Suppressor macrophage (primary cell): ENCODE results near the gene NPC1L1.
"Not testable (repeated sequence)": the region's sequence is repeated elsewhere in the genome, so short reads cannot be mapped to it uniquely, and the experiment has no call there.

Experiments
- DNase-seq, 4 experiments: peaks; one replicate each; pipeline ENCODE4 v3.0.0-alpha.2; 2020 to 2022

NPC1L1 gene

DNA sequence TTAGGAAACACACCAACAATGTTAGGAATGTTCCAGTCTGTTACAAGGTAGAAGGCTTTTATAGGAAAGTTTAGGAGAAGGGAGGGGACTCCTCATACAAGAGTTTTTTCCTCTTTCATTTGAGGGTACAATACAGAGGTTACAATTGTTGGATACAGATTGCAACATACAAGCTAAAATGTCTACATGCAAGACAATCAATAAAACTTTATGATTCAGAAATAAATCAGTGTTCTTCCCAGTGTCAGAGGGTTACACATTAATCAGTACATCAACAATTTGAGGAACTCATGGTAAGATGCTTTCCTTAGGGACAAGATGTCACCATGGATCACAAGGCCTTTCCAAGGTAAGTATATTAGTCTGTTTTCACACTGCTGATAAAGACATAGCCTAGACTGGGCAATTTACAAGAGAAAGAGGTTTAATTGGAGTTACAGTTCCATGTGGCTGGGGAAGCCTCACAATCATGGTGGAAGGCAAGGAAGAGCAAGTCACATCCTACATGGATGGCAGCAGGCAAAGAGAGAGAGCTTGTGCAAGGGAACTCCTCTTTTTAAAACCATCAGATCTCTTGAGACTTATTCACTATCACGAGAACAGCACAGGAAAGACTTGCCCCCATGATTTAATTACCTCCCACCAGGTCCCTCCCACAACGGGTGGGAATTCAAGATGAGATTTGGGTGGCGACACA lies 34.4 kb downstream of the NPC1L1 start:
- not testable (repeated sequence) for DNase-seq

- DNase-seq = no peak
Measured at GRCh38 chr7:44505595-44505994, 35.5 kb downstream of the NPC1L1 start.

DNA sequence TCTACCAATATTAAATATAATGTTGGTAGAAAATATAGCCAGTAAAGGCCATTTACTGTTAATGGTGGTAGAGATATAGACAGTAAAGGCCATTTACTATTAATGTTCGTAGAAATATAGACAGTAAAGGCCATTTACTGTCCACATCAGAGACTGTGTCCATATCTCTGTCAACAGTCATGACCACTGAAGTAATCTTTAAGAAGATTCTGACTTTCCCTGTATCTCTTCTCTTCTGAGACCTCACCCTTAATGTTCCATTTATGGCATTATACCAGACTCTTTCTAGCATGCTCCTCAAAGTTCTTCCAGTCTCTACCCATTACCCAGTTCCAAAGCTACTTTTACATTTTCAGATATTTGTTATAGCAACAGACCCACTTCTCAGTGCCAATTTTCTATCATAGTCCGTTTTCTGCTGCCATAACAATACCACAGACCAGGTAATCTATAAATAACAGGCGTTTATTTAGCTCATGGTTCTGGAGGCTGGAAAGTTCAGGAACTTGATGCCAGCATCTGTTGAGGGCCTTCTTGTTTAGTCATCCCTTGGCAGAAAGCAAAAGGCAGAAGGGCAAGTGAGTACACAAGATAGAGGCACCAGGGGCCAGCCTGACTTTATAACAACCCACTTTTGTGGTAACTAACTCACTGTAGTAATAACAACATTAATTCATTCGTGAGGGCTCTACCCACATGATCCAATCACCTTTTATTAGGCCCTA lies 42.7 kb downstream of the NPC1L1 start:
- DNase-seq = no peak

GRCh38 chr7:44497155-44498027 lies 43.7 kb downstream of the NPC1L1 start:
- no peak for DNase-seq

GRCh38 chr7:44496385-44496784 lies 44.7 kb downstream of the NPC1L1 start:
- DNase-seq = no peak

GRCh38 chr7:44494960-44495359 lies 46.2 kb downstream of the NPC1L1 start:
- no peak for DNase-seq

- no peak for DNase-seq
Measured at GRCh38 chr7:44491229-44491628, 49.9 kb downstream of the NPC1L1 start.

DNA sequence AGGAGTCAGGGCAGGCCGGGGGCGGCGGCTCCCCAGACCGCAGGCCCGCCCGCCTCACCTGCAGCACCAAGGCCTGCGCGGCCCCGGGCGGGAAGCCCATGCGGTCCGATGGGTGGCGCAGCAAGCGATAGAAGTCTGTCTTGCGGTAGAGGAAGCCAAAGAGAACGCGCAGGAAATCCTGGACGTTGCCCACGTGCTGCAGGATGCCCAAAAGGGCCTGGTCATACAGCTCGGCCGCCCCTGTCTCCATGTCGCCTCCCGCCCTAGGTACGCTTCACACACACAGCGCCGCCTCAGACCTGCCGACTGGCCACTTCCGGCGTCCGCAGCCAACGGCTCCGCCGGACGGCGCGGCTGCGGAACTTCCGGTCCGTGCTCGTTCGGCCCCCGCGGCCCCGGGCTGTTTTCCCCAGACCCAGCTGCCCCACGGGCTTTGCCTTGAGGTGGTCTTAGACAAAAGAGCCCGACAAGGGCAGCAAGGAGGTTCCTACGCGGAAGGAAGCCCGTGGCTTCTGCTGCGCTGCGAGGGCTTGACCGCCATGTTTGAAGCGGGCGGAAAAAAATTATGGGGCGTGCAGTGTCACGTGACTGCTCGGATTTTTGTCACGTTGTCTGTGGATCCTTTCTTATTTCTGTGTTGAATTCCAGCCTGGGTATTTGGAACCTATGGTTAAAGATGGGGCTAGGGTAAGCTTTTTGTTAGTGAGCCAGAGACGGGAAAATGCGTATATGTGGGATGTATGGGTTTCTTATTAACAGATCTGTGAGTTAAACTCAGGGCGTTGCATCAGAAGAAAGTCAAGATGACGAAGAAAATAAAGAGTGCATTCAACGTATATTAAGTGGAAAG lies 50.6 kb downstream of the NPC1L1 start, which contains the start of gene NUDCD3:
NUDCD3 (minus strand) TSS at position 308 of the 850 bp plus-strand sequence; CDS start at position 250, 58 bp downstream.
- DNase-seq = peak; percentile 82 to 93 (median 88)

DNA sequence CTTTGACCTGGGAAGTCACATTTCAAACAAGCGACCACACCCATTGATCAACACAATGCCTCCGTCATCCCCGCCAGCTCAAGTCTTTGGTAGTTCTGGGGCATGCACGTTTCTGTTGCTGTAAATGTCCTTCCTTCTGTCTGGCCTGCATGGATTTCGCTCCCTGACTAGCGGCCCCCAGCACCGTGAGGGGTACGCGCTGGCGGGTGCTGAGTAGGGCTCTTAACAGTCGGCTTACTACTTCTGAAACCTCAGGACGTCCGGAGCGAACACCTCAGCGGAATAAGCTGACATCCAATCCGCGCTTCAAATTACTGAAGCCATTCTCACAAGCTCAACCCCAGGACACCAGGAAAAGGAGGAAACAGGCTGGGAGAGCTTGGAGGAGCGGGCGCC lies 51.2 kb downstream of the NPC1L1 start:
- DNase-seq = peak in 3 of 4 experiments; percentile 28 to 38 (median 30)

- no peak for DNase-seq
Measured at GRCh38 chr7:44488955-44489354, 52.2 kb downstream of the NPC1L1 start.

GRCh38 chr7:44486693-44487092 lies 54.4 kb downstream of the NPC1L1 start:
- DNase-seq = peak; percentile 20 to 56 (median 46)

DNA sequence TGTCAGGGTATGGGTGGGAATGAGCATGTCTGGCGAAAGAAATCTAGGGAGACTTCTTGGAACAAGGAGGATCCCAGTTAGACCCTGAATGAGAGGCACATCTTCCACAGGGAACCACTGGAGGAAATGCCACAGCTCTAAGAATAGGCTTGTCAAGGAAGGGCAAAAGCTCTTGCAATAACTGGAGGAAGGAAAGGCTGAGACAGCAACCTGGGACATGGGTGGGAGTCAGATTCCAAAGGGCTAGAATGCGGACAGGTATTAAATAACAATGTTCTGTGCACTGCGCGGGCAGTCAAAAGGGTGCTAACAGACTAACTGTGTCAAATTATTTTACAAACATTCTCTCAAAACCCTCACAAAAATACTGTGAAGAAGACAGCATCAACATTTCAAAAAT lies 55.1 kb downstream of the NPC1L1 start:
- no peak for DNase-seq

- DNase-seq = peak; percentile 13 to 51 (median 42)
Measured at GRCh38 chr7:44484482-44485313, 56.4 kb downstream of the NPC1L1 start.

DNA sequence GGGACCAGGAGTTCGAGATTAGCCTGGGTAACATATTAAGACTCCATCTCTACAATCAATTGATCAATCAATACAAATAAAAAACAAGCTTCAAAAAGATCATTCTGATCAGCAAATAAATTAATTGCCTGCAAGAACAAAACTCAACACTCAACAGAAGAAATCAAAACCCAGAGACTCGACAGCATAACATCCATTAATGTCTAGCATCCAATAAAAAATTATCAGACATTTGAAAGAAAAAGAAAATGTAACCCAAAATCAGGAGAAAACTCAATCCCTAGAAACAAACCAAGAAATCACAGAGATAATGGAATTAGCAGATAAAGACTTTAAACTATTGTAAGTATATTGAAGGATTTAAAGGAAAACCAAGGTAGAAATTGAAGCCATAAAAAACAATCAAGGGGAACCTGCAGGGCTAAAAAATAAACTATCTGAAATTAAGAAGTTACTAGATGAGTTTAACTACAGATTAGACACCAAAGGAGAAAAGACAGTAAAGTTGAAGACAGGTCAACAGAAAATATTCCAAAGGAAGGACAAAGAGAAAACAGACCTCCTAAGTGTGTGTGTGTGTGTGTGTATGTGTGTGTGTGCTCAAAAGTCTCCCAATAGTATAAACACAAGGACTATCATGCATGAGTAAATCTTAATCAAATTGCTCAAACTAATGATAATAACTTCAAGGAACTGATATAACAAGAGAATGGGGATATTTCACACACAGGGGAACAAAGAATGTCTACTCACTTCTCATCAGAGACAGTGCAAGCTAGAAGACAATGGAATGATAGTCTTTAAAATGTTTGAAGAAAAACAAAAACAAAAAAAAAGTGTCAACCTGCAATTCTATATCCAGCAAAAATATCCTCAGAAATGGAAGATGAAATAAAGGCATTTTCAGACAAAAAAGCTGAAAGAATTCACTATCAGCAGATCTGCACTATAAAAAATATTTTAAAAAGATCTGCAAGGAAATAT lies 58.3 kb downstream of the NPC1L1 start:
- DNase-seq = no peak

GRCh38 chr7:44477938-44478337 lies 63.2 kb downstream of the NPC1L1 start:
- DNase-seq = no peak

GRCh38 chr7:44477063-44477830 lies 63.9 kb downstream of the NPC1L1 start:
- peak; percentile 74 to 81 (median 76) for DNase-seq

DNA sequence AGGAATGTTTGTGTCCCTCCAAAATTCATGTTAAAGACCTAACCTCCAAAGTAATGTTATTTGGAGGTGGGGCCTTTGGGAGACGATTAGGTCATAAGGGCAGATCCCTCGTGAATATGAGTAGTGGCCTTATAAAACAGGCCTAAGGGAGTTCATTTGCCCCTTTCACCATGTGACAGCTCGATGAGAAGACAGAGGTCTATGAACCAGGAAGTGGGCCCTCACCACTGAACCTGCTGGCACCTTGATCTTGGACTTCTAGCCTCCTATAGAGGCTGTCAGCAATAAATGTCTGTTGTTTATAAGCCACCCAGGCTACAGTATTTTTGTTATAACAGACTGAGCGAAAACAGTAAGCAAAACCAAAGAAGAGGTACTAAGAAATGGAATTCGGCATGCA lies 64.8 kb downstream of the NPC1L1 start:
- DNase-seq = no peak

- DNase-seq = no peak
Measured at GRCh38 chr7:44473295-44473694, 67.8 kb downstream of the NPC1L1 start.

DNA sequence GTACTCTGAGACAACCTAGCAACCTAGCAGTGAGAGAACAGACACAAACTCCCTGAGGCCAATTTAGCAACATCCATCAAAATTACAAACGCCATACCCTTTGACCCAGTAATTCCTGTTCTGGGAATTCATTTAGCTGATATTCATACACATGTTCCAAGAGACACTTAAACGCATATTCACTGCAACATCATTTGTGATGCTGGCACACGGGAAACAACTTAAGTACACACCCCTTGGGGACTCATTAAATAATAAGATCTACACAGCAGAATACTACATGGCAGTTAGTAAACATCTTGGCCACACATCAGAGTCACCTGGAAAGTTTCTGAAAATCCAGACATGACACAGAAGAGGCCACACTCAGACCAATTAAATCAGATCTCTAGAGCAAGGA lies 68.3 kb downstream of the NPC1L1 start:
- DNase-seq = no peak
